ENCODE data around the gene TBRG1. TPM values are rescaled to one million over a fixed set of nuclear protein-coding genes. Genes with fewer than 3 reads are reported as not detected.

Gene TBRG1
- total and polyA plus RNA-seq, 2 of the 4 experiments (the other 2 are of a cell fraction): 13.3 to 23.2 TPM

DNA sequence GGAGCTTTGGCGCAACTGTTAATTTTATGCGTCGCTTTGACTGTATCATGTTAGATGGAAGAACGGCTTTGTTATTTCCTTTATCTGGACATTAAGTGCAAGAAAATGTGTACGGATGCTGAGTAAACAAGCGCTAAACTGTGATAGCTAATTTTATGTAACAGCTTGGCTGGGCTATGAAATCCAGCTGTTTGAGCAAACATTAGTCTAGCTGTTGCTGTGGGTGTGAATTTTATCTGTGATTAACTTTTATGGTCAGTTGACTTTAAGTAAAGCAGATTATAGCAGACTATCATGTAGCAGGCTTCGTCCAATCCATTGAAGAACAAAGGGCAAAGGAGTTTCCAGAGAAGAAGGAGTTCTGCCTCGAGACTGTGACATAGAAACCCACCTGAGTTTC is 38.9 kb upstream of the TBRG1 start:
- no peak for DNase-seq
- Histone ChIP-seq H3K18ac (ENCODE audit: low read depth, low read length) (no peak overlapping the region), H4K91ac (ENCODE audit: insufficient read depth, low read depth, low read length) (no peak overlapping the region), H2AK9ac (replicated peaks; ENCODE audit: low read depth, low read length, poor library complexity) (no peak overlapping the region), H2AK5ac (ENCODE audit: low read depth, low read length) (no peak overlapping the region), H3K4me1 (ENCODE audit: control insufficient read depth, insufficient read depth, low read length) (no peaks in the 10 kb centered on the region), H3K4ac (ENCODE audit: low read depth, low read length) (no peak overlapping the region), H4K5ac (ENCODE audit: low read depth, low read length) (no peak overlapping the region), H3K4me3 (ENCODE audit: insufficient read depth, low read depth, low read length) (no peak overlapping the region), H2AFZ (replicated peaks; ENCODE audit: low read length, poor library complexity) (no peak overlapping the region), H2BK20ac (ENCODE audit: low read depth, low read length) (no peak overlapping the region), H4K8ac (ENCODE audit: low read depth in 2 of 2, low read length in 2 of 2) (no peak overlapping the region), H3K14ac (replicated peaks; ENCODE audit: low read depth, low read length) (no peak overlapping the region), H2BK5ac (ENCODE audit: low read depth, low read length, poor library complexity, severe bottlenecking) (no peak overlapping the region), H3K4me2 (ENCODE audit: low read depth, low read length) (no peak overlapping the region), H3K9me3 (ENCODE audit: control insufficient read depth, insufficient read depth, low read length) (no peaks in the 10 kb centered on the region), H2BK15ac (ENCODE audit: low read depth, low read length) (no peak overlapping the region), H3K27ac (ENCODE audit: insufficient read depth, low read length) (no peak overlapping the region), H3K36me3 (ENCODE audit: control insufficient read depth, insufficient read depth, low read length) (no peaks in the 10 kb centered on the region), H3K9ac (ENCODE audit: low read depth, low read length) (no peak overlapping the region), H3K9me1 (ENCODE audit: insufficient read depth, low read length) (no peaks in the 10 kb centered on the region), H4K20me1 (ENCODE audit: insufficient read depth, low read length) (no peaks in the 10 kb centered on the region), H3K56ac (ENCODE audit: extremely low read depth, insufficient read depth, low read length) (no peak overlapping the region), H2BK120ac (ENCODE audit: low read depth, low read length) (no peak overlapping the region), H3K79me1 (ENCODE audit: low read depth in 1 of 2, low read length in 2 of 2) (no peaks in the 10 kb centered on the region), H3K27me3 (ENCODE audit: control insufficient read depth, insufficient read depth, low read length) (peaks cover 31% of the 10 kb centered on the region), H3K23ac (ENCODE audit: low read depth, low read length) (no peak overlapping the region)
- ChIA-PET CTCF (interaction anchor here (0.6 to 1.5 kb wide), 2 partner anchors 168 to 182 kb away, joined by 3 to 5 read pairs; no protein-coding TSS in a partner anchor), POLR2A (ENCODE audit: unreplicated experiment) (no interaction called here)
- in situ Hi-C loops (cut with MboI; ENCODE audit: low sequenced_read_pairs): loop anchor here (25.0 kb wide), 1 partner anchor 521 kb away; no protein-coding TSS in a partner anchor
- no TSS peak for BruUV-seq (replicated peaks)
- TF ChIP-seq NFE2L2 (IDR thresholded peaks at IDR 0.05; ENCODE audit: low read depth, low read length) (no peak), BHLHE40 (IDR thresholded peaks at IDR 0.05; ENCODE audit: low read depth, low read length) (no peak), SMC3 (IDR thresholded peaks at IDR 0.05; ENCODE audit: low read depth, low read length) (no peak), FOS (IDR thresholded peaks at IDR 0.05; ENCODE audit: low read depth, low read length) (no peak), RFX5 (IDR thresholded peaks at IDR 0.05; ENCODE audit: low read depth, low read length) (no peak)
- WGBS, 2 experiments (ENCODE audit: extremely low coverage in 2 of 2, insufficient read length in 1 of 2): 64% methylated on average over 6 of the region's 8 CpGs; no CpG with 5 or more reads in 1 of the 2 experiments
- intact Hi-C loops (cut with micrococcal nuclease): no loop called here
- no peak for ATAC-seq (ENCODE audit: low read depth)
- dilution Hi-C loops (cut with HindIII; ENCODE audit: low sequenced_read_pairs, unreplicated experiment): no loop called here
